Upper lobe of left lung (tissue), 6 donors: ENCODE results near the gene PIK3C2B. TPM values are rescaled to one million over a fixed set of nuclear protein-coding genes. Genes with fewer than 3 reads are reported as not detected.

ENCODE experiments used
- ATAC-seq, 2 donors: fragments of 200-7000 bp; cut with Tn5 transposase; one replicate each; pipeline ENCODE4 v1.9.1; 2022; ENCODE audit warnings: mild to moderate bottlenecking in 2 of 2, moderate library complexity in 2 of 2; ENCODE audit not compliant: low FRiP score in 2 of 2
- DNase-seq, 2 donors: peaks; one replicate each; pipeline ENCODE4 v3.0.0-alpha.2; 2019 to 2020
- H3K27ac ChIP-seq, 4 donors: fragments of 200-600 bp; sonication (generic); one replicate each; pipeline ENCODE4 v1.5.1; 2016 to 2019
- H3K27me3 ChIP-seq, 4 donors: fragments of 200-600 bp; sonication (generic); one replicate each; pipeline ENCODE4 v1.5.1; 2017 to 2019
- H3K36me3 ChIP-seq, 4 donors: fragments of 200-600 bp; sonication (generic); one replicate each; pipeline ENCODE4 v1.5.1; 2016 to 2019
- H3K4me1 ChIP-seq, 4 donors: fragments of 200-600 bp; sonication (generic); one replicate each; pipeline ENCODE4 v1.5.1; 2018 to 2019
- H3K4me3 ChIP-seq, 4 donors: fragments of 200-600 bp; sonication (generic); one replicate each; pipeline ENCODE4 v1.5.1; 2017 to 2019; ENCODE audit warnings: mild to moderate bottlenecking in 2 of 4, moderate library complexity in 1 of 4
- H3K9me3 ChIP-seq, 4 donors: fragments of 200-600 bp; sonication (generic); one replicate each; pipeline ENCODE4 v1.5.1; 2018 to 2019
- CTCF ChIP-seq, 6 experiments: fragments of 450-650 bp in 4 of 6; fragments of 200-600 bp in 2 of 6; sonication (generic) in 2 of 6; IDR thresholded peaks; one replicate each; pipeline ENCODE4 v1.5.1; 2016 to 2019; ENCODE audit warnings: antibody characterized with exemption in 6 of 6
- EP300 ChIP-seq, 4 donors: sonication (generic); formaldehyde crosslinking; IDR thresholded peaks; one replicate each; pipeline ENCODE4 v1.5.1; 2017; ENCODE audit warnings: antibody characterized with exemption in 4 of 4, control low read depth in 2 of 4
- POLR2A ChIP-seq, 4 donors: fragments of 450-650 bp; IDR thresholded peaks; one replicate each; pipeline ENCODE4 v1.5.1; 2016 to 2017; ENCODE audit warnings: antibody characterized with exemption in 4 of 4, mild to moderate bottlenecking in 2 of 4
- POLR2AphosphoS5 ChIP-seq, 2 donors: sonication (generic); formaldehyde crosslinking; IDR thresholded peaks; one replicate each; pipeline ENCODE4 v1.5.1; 2017; ENCODE audit warnings: antibody characterized with exemption in 2 of 2
- WGBS, 2 donors: methylation state at CpG; one replicate each; pipeline ENCODE4 v1.1.5; 2017 to 2018; 5-methylcytosine and 5-hydroxymethylcytosine counted together
- total RNA-seq, 6 donors: library from RNA; depleted of rRNA in 4 of 6; stranded (reverse); fragments of >200 nt in 4 of 6; gene quantifications; one replicate each; pipeline versions ENCODE4 v1.1.0 to v1.2.1, GENCODE V29; 2016 to 2021
- donor health status: DM: no; HTN: no; CAD: no; lungs with moderate emphysema.
- donor health status: DM: no; HTN: yes; CAD: no; lungs with severe emphysema.

The PIK3C2B gene, protein sequence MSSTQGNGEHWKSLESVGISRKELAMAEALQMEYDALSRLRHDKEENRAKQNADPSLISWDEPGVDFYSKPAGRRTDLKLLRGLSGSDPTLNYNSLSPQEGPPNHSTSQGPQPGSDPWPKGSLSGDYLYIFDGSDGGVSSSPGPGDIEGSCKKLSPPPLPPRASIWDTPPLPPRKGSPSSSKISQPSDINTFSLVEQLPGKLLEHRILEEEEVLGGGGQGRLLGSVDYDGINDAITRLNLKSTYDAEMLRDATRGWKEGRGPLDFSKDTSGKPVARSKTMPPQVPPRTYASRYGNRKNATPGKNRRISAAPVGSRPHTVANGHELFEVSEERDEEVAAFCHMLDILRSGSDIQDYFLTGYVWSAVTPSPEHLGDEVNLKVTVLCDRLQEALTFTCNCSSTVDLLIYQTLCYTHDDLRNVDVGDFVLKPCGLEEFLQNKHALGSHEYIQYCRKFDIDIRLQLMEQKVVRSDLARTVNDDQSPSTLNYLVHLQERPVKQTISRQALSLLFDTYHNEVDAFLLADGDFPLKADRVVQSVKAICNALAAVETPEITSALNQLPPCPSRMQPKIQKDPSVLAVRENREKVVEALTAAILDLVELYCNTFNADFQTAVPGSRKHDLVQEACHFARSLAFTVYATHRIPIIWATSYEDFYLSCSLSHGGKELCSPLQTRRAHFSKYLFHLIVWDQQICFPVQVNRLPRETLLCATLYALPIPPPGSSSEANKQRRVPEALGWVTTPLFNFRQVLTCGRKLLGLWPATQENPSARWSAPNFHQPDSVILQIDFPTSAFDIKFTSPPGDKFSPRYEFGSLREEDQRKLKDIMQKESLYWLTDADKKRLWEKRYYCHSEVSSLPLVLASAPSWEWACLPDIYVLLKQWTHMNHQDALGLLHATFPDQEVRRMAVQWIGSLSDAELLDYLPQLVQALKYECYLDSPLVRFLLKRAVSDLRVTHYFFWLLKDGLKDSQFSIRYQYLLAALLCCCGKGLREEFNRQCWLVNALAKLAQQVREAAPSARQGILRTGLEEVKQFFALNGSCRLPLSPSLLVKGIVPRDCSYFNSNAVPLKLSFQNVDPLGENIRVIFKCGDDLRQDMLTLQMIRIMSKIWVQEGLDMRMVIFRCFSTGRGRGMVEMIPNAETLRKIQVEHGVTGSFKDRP (N-terminal part only)
- total RNA-seq: 10 to 100 TPM; 14.1 to 84.9 (median 39.9) TPM

DNA sequence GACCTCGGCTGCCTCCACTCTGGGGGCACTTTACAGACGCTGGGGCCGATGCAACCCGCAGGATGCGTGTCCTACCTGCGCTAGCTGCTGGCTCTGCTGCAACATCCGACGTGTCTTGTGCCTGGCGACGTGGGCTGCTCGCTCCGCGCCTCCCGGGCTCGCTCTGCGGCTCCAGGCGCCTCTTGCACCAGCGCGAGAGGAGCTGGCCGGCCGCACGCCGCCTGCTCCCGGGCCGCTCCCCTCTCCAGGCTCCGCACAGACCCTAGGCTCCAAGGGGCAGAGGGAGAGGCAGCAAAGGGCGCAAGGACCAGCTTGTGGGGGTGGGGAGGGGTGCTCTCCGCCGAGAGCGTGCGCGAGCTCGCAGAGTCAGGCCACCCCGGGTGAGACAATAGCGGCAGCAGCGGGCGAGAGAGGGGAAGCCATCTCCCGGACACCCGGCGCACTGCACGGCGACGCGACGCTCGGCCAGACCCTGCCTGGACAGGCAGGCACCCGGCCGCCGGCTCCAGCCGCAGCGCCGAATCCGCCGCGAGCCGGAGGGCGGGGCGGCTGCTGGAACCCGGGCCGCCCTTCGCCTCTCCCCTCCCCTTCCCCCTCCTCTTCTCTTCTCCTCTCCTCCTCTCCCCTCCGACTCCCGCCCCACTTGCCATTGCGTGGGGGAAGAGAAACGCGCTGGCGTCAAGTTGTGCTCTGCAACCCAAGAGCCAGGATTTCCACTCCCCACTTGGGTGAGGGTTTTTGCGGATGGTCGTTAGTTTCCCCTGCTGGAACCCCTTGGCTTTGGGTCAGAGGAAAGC is at the start of gene PIK3C2B:
TSS of gene PIK3C2B (minus strand) at position 525 of the 797 bp plus-strand sequence. CDS start 25,003 bp downstream, outside the sequence.
- TF ChIP-seq POLR2AphosphoS5 (IDR thresholded peaks at IDR 0.05): peak in 1 of 2 donors; percentile 65
- TF ChIP-seq EP300 (IDR thresholded peaks at IDR 0.05): no peak
- TF ChIP-seq CTCF (IDR thresholded peaks at IDR 0.05): peak; percentile 42 to 96 (median 83)
- TF ChIP-seq POLR2A (IDR thresholded peaks at IDR 0.05): peak in 2 of 4 donors; percentile 45 to 74
- 0% methylated on average over 18 to 53 of the region's 69 CpGs for WGBS, 2 donors
- no peaks in the 10 kb centered on the region for H3K27me3 ChIP-seq
- H3K27ac ChIP-seq: peak within 1 kb of the TSS; percentile 86 to 95 (median 89)
- peaks cover 22 to 42% (median 30%) of the 10 kb centered on the region in 4 donors for H3K4me1 ChIP-seq
- no peaks in the 10 kb centered on the region for H3K9me3 ChIP-seq
- H3K4me3 ChIP-seq: peak within 1 kb of the TSS; percentile 48 to 96 (median 82)
- DNase-seq (peak; percentile 81 to 95), ATAC-seq (peak; percentile 94 to 96)
- no peaks in the 10 kb centered on the region for H3K36me3 ChIP-seq

GRCh38 chr1:204544321-204544720 is 49.7 kb upstream of the PIK3C2B start:
- no peak for ATAC-seq
- Histone ChIP-seq H3K9me3 (no peaks in the 10 kb centered on the region), H3K4me1 (peaks cover 3 to 11% (median 6%) of the 10 kb centered on the region in 4 donors), H3K27ac (peak overlapping the region in 1 of 4 donors; percentile 23), H3K36me3 (peaks cover 46 to 98% (median 70%) of the 10 kb centered on the region in 4 donors), H3K4me3 (no peak overlapping the region), H3K27me3 (no peaks in the 10 kb centered on the region)
- WGBS, 2 donors: 58 to 71% methylated on average over 2 of the region's 2 CpGs
- DNase-seq: no peak
- no peak for TF ChIP-seq CTCF (IDR thresholded peaks at IDR 0.05)
- TF ChIP-seq EP300 (IDR thresholded peaks at IDR 0.05): no peak
- TF ChIP-seq POLR2A (IDR thresholded peaks at IDR 0.05): no peak
- TF ChIP-seq POLR2AphosphoS5 (IDR thresholded peaks at IDR 0.05): no peak

- Histone ChIP-seq H3K27me3 (no peaks in the 10 kb centered on the region), H3K36me3 (peaks cover 31 to 96% (median 63%) of the 10 kb centered on the region in 4 donors), H3K9me3 (no peaks in the 10 kb centered on the region), H3K4me1 (peaks cover 3 to 11% (median 6%) of the 10 kb centered on the region in 4 donors), H3K4me3 (no peak overlapping the region), H3K27ac (no peak overlapping the region)
- DNase-seq: no peak
- TF ChIP-seq POLR2AphosphoS5 (IDR thresholded peaks at IDR 0.05) (no peak), EP300 (IDR thresholded peaks at IDR 0.05) (no peak), POLR2A (IDR thresholded peaks at IDR 0.05) (no peak), CTCF (IDR thresholded peaks at IDR 0.05) (no peak)
- no peak for ATAC-seq
- WGBS, 2 donors: 49 to 50% methylated on average over 2 of the region's 2 CpGs
Observed at GRCh38 chr1:204541626-204542025, 47.0 kb upstream of the PIK3C2B start.

GRCh38 chr1:204532832-204533231 is 38.2 kb upstream of the PIK3C2B start:
- Histone ChIP-seq H3K36me3 (peaks cover 30 to 94% (median 64%) of the 10 kb centered on the region in 4 donors), H3K4me1 (no peaks in the 10 kb centered on the region), H3K4me3 (no peak overlapping the region), H3K9me3 (no peaks in the 10 kb centered on the region), H3K27me3 (no peaks in the 10 kb centered on the region), H3K27ac (no peak overlapping the region)
- DNase-seq: no peak
- ATAC-seq: no peak
- TF ChIP-seq EP300 (IDR thresholded peaks at IDR 0.05) (no peak), POLR2AphosphoS5 (IDR thresholded peaks at IDR 0.05) (no peak), POLR2A (IDR thresholded peaks at IDR 0.05) (no peak), CTCF (IDR thresholded peaks at IDR 0.05) (no peak)
